ENCODE measurements around the gene RAD51B.
A peak's percentile ranks its signal among the peaks of the same experiment; 100 is the strongest.
"Not testable (repeated sequence)": the region's sequence is repeated elsewhere in the genome, so short reads cannot be mapped to it uniquely, and the experiment has no call there.

Gene RAD51B

DNA sequence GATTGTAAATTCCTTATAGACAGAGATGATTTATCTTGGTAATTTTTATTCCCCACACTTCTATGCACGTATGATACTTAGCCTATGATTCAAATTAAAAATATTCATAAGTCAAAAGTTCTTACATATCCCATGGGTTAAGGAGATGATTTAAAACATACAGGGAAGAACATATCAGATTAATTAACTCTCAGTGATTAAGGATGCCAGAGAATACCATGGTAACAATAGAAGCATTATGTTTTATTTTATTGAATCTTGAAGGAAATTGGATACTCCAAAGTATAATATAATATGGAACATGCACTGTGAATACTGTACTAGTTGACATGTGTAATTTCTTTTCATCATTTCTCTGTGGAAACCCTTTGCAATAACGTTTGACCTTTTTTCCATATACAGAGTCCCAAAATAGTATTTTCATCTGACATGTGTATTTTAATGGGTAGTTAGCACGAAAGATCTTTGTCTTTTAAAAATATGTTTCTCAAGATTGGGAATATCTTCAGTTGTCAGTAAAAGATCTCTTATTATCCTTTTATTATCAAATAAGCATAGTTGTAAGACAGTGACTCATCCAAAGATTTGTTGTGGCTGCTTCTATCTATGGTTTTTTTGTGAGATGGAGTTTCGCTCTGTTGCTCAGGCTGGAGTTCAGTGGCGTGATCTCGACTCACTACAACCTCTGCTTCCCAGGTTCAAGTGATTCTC is 166.7 kb downstream of the RAD51B start:
- DNase-seq (ENCODE audit: low read depth) = no peak

DNA sequence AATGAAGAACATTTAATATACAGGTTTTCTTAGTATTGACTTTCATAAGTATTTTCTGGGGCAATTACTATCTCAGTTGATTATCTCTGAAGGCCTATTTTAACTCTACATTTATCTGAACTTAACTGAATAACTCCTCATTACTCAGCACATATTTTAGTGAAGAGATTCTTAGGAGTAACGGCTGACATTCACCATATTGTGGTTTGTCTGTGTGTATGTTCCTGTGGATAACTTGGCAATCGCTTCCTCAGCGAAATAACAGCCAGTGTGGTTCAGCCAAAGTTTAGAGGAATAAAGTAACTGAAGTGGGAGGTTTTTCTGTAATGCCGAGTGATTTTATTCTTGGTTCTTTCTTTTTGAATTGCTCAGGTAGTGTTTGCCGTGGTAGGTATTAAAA is 168.0 kb downstream of the RAD51B start:
- peak; percentile 89 for DNase-seq (ENCODE audit: low read depth)

DNA sequence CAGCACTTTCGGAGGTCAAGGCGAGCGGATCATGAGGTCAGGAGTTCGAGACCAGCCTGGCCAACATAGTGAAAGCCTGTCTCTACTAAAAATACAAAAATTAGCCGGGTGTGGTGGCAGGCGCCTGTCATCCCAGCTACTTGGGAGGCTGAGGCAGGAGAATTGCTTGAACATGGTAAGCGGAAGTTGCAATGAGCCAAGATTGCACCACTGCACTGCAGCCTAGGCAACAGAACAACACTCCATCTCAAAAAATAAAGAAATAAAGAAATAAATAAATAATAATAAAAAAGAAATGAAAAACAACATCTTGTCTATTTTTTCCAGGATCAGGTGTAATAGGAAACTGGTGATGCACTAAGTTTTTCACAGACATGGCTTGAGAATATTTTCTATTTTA is 168.6 kb downstream of the RAD51B start:
- not testable (repeated sequence) for DNase-seq (ENCODE audit: low read depth)

DNA sequence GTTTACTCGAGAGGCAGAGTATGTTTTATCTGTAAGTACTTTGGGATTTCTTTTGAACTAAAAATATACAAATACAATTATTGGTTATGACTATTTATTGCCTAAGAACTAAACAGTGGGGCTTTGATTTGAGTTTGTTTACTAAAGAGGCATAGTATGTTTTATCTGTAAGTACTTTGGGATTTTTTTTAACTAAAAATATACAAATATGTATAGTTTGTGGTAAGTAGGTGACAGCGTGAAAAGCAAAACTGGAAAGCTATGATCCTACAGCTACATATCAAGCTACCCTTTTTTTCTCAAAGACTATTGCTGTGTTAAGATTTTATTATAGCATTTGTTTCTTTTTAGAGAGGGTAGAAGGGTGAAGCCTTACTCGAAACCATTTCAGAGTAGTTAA is 171.0 kb downstream of the RAD51B start:
- no peak for DNase-seq (ENCODE audit: low read depth)

DNA sequence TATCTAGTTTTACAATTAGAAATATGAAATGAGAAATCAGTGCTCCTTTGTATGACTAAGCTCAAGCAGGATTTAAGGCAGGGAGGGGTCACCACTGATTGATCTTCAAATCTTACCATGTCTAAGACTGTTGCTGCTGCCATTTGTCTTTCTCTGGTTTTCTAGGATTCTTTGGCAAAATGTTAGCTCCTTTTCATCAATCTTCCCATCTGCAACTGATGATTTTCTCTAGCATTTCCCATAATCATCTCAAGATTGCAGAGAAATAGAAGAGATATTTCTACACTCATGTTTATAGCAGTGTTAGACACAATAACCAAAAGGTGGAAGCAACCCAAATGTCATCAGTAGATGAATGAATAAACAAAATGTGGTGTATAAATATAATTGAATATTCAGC is 175.0 kb downstream of the RAD51B start:
- DNase-seq (ENCODE audit: low read depth) = no peak

DNA sequence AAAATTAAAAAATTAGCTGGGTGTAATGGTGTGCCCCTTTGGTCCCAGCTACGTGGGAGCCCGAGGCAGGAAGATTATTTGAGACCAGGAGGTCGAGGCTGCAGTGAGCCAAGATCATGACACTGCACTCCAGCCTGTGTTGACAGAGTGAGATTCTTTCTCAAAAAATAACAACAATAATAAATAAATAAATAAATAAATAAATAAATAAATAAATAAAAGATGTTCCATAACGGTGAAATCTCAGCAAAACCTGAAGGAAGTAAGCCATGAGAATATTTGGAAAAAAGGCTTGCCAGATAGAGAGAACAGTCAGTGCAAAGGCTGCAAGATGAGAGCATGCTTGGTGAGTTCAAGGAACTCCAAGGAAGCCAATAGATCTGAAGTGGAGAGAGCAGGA is 176.7 kb downstream of the RAD51B start:
- no peak for DNase-seq (ENCODE audit: low read depth)

DNA sequence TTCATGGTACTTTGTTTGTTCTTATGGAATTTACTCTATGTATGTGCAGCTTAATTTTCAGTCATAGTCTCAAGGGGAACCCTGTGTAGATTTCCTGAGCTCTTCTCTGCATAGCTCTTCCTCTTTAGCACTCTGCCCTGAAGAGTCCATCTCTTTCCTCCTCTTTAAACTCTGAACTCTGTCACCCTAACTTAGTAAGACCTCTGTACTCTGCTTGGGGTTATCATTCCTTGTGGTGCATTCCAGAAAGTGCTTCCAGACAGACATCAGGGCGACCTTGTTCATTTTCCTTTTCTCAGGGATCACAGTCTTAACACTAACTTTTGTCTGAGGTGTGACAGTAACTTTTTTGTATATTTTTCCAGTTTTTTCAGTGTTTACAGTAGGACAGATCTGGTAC is 179.3 kb downstream of the RAD51B start:
- DNase-seq (ENCODE audit: low read depth) = no peak

DNA sequence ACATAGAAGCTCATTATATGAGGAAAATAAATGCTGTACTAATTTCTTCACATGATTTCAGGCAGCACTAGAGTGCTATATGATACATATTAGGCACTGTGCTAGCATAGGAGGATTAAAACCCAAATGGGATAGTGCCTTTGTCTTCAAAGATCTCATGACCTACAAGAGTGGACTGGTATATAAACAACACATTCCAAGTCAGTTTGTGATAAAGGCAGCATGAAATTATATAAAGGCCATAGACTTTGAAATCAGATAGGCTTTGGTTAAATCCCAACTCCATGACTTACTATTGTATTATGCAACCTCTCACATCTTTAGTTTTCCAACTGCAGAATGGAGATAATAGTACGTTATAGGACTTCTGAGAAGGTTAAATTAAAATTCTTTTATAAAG is 179.7 kb downstream of the RAD51B start:
- DNase-seq (ENCODE audit: low read depth) = no peak

DNA sequence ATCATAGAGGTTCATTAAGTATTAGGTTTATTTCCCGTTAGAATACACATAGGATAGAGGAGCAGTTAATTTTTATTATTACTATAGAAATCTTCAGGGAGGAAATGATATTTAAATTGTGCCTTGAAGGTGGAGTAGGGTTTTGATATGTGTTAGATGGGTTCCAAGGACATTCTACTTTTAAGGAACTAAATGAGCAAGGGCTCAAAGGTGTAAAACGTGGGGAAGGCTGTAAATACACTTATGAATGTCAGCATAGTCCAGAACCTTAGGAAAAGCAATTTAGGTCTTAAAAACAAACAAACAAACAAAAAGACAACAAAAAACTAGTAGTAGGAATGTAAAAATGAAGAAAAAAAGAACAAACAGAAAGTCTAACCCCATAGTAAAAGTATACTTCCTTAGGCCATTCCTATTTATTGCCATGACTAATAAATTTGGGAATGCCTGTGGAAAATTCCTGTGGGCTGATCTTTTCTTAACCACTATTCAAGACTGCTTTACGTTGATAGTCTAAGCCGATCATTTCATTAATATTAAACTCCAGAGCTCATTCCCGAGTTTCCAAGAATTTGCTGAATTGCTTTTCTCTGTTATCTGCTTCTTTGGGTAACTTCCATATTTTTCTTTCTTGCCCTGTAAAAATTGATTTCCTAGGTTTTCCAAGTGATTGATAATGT is 180.3 kb downstream of the RAD51B start:
- DNase-seq (ENCODE audit: low read depth) = peak; percentile 60

DNA sequence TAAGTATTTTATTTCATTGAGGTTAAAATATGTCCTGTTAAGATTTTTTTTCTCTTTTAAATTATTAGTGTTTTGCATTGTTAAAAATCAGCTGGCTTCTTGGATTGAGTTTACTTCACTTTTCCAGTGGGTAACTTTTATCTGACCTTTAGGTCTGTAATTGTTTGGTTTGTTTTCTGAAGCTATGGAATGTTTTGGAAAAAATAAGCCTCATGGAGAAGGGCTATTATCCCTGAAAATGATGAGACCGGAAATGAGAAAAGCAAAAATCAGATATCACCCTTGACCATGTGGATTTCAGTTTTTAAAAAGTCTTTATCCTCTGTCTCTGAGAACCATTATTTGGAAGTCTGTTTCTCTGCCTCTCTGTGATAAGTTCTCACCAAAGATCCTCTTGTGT is 180.9 kb downstream of the RAD51B start:
- DNase-seq (ENCODE audit: low read depth) = no peak

DNA sequence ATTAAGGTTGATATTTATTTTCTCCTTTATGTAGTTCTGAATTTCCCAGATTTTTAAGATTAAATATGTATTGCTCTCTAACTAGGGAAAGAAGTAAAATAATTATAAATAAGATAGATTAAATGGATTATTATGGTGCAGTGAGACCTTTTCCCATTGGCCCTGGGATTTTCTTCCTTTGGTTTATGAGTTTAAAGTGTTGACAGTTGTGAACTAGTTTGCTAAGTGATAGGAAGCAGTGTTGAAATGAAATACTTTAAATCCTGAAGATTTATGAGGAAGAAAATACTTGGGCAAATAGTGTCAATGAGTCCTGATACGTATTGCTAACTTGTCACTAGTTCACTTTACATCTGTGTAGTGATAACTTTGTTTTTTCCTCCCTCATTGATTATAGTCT is 188.9 kb downstream of the RAD51B start:
- no peak for DNase-seq (ENCODE audit: low read depth)

DNA sequence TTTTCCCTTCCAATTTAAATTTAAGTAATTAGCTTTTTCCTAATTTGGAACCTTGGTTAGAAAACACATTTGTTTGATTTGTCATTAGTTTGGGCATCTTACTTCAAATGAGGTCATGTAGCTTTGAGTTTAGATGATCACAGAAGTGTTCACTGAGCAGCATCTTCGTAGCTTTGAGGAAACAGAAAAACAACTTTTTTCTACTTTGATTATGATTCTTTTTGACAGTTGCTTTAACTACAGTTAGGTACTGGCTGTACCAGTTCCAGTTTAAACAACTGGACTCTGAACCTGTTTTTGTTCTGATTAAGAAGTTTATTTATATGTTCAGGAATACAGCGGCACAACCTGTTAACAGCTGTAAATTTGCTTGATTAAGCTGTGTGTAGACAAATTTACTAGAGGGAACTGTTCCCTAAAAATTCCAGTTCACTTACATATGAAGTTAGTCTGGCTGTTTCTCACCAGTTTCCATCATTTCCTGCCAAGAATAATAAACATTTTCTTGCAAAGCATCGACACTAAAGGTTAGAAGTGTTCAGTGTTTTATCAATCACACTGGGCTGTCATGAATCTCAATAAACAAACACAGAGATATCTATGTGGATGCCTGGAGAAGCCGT is 191.9 kb downstream of the RAD51B start:
- peak; percentile 46 for DNase-seq (ENCODE audit: low read depth)

DNA sequence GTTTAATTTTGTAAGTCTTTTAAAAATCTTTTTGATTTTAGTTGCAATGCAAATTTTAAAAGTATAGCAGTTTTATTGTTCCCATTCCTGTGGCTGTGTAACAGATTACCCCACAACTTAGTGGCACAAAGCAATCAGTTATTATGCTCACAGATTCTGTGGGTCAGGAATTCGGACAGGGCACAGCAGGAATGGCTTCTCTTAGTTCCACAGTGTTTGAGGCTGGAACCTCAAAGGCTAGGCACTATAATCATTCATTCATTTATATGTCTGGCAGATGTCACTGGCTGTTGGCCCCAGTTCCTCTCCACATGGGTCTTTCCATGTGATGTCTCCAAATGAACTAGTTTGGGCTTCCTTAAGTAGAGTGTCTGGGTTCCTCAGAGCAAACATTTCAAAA is 193.3 kb downstream of the RAD51B start:
- DNase-seq (ENCODE audit: low read depth) = no peak

DNA sequence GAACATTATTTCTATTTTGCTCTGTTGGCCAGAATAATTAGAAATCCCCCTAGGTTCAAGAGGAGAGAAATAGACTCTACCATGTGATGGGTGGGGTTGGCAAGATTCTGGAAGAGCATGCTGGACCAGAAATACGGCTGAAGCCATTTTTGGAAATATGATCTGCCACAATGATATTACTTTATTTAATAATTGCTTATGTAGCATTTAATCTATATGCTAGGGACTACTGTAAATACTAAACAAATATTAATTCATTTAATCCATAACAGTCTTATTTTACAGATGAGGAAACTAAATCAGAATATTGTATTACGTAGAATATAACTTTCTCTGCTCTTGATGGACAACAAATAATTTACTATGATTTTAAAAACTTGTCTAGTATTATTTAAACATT is 193.7 kb downstream of the RAD51B start:
- no peak for DNase-seq (ENCODE audit: low read depth)

DNA sequence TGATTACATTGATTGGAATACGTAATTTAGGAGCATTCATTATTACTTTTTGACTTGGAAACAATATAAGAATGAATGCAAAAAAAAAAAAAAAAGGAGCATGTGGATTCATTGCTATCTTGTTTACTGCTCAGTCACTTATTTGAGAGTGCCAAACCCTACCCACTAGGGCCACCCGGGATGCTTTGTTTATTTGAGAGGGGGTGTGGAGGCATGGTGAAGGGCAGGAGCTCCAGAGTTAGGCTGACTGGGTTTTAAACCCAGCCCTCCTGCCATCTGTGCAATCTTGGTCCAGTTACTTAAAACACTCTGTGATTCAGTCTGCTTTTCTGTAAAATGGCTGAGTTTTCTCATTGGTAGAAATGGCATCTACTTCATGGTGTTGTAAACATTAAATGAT is 195.2 kb downstream of the RAD51B start:
- no peak for DNase-seq (ENCODE audit: low read depth)

DNA sequence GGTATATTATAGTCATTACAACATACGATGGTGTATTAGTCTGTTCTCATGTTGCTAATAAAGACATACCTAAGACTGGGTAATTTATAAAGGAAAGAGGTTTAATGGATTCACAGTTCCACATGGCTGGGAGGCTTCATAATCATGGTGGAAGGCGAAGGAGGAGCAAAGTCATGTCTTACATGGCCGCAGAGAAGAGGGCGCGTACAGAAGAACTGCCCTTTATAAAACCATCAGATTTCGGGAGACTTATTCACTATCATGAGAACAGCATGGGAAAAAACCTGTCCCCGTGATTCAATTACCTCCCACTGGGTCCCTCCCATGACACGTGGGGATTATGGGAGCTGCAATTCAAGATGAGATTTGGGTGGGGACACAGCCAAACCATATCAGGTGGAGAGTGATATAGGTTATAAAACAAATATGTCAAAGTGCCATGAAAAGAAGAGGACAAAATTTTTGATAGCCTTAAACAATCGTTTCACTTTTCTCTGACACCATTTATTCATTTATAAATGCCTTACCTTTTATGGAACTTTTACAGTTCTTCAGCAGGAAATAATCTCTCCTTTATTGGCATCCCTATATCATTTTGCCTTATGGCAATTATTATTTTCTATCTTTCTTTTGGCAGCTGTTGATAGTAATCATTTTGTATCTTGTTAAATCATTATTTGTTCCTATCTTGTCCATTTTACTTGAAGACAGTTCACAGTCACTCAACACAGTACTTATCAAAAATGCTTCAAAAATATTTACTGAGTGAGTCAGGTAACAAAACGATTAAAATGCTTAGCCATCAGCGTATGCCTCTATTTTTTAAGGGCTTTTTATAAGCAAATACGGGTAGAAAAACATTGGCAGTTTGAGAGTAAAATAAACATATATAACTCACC is 196.0 kb downstream of the RAD51B start:
- no peak for DNase-seq (ENCODE audit: low read depth)

DNA sequence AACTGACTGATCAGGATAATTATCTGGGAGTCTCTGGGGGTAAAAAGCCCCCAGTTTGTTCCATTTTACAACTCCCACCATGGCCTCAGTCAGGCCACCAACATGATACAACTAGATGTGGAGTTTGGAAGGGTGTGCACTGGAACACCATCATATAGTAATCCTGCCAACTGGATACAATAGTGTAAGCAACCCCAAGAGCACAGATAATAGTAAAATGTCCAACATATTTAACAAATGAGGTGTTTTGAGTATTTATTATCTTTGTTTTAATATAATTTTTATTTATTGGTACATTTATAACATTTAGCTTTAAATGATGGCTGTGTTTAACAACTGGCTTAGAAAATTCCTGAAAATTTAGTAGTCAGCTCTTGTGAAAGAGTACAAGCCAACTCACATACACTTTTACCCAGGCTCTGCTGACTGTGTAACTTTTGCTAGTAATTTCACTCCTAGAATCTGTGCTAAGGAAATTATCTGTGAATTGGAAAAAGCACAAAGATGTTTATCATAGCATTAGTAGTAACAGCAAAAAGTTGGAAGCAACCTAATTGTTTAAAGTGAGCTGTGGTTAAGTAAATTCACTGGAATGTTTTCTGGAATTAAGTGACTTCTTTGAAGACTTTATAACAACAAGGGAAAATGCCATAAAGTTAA is 196.8 kb downstream of the RAD51B start:
- no peak for DNase-seq (ENCODE audit: low read depth)

DNA sequence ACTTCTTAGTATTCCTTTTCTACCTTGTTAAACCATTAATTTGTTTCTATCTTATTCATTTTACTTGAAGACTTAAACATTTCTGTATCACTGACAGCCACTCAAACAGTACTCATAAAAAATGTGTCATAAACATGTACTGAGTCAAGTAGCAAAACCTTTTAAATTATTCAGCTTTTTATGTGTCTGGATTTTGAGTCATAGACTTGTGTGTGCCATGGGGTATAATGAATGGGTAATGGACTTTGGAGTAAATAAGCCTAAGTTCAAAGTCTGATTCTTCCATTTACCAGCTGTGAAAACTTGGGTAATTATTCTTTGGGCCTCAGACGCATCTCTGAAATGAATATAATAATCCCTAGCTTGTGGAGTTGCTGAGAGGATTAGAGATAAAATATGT is 199.0 kb downstream of the RAD51B start:
- DNase-seq (ENCODE audit: low read depth) = no peak

DNA sequence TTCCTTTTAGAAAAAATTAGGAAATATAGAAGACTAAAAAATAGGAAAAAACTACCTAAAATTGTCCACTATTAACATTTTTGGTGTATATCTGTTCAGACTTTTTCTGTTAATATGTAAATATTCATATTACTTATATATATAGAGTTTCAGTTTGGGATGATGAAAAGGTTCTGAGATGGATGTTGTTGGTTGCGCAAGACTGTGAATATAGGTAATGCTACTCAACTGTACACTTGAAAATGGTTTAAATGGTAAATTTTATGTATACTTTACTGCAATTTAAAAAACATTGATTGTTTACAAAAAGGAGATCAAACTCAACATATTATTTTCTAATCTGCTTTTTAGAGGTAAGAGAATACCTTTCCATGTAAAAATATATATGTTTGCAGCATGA is 200.9 kb downstream of the RAD51B start:
- DNase-seq (ENCODE audit: low read depth) = no peak

DNA sequence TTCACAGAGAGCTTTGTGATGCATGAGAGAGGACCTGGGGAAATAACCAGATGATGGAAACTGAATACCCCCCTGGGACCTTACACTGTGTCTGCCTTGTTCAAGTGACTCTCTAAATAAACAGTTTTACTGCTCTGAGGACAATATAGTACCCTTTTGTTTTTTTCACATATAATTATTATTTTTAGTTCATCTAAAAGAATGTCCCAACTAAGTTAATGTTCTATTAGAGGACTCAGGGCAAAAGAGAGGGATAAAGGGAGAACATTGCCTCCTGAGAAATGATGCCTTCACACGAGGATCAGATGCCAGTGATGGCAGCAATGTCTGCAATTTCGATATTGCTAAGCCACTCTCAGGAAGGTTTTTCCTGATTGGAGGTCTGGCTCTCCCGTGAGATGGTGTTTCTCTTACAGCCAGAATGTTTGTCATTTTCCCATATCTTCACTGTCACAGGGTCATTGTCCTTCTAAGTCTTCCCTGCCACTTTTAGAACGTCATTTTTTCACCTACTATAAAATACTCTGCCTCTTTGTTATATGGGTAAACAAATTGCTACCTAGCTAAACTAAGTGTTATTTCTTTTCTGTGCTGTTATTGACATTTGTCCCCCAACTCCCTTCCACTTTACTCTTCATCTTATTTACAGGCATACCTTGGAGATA is 201.6 kb downstream of the RAD51B start:
- DNase-seq (ENCODE audit: low read depth) = no peak

DNA sequence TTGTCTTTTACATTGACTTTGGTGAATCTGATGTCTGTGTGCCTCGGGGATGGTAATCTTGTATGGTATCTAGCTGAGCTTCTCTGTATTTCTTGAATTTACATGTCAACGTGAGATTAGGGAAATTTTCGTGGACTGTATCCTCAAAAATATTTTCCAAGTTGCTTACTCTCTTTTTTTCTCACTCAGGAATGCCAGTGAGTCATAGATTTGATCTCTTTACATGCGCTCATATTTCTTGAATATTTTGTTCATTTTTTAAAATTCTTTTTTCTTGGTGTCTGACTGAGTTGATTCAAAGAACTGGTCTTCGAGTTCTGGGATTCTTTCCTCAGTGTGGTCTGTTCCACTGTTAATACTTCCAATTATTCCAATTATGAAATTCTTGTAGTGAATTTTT is 207.7 kb downstream of the RAD51B start:
- no peak for DNase-seq (ENCODE audit: low read depth)

Data from stromal cell of bone marrow (primary cell).